ENCODE results near the gene NYNRIN. TPM values are rescaled to one million over a fixed set of nuclear protein-coding genes. Genes with fewer than 3 reads are reported as not detected.

NYNRIN gene
- total RNA-seq, 4 donors from 2014 or later, result 3.2 to 15.5 (median 10.3) TPM

- no peaks in the 10 kb centered on the region for H3K36me3 ChIP-seq
Measured at GRCh38 chr14:24378327-24378726, 20.5 kb upstream of the NYNRIN start.

DNA sequence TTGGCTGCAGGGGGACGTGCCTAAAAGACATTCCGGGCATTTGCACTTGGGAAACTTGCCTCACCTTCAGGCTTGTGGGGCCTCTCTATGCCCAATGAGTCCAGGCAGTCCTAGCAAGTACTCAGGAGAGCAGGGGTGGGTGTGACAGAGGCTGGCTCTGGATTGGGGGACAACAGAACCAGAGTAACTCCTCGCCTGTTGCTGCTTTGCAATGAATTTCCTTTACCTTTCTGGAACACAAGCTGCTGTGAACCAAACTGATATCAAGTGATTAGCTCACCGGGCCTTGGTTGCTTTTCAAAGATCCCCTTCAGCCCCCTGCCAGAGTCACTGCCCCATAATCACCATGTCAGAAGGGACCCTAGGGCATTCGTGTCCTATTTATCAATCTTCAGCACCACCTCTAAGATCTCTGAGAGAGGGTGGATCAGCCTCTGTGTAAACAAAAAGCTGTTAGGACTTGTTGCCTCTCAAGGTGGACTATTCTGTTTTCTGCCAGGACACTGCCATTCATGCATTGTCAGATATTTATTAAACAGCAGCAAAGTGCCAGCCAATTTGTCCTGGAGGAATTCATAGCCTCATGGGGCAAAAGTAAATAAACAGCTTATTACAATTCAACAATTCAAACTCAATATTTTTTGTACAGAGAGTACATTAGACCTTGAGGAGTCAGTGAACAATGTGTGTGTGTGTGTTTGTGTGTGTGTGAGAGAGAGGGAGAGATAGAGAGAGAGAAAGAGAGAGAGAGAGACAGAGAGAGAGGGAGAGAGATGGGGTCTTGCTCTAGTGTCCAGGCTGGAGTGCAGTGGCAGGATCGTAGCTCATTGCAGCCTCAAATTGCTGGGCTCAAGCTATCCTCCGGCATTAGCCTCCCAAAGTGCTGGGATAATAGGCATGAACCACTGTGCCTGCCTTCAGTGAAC, 19.6 kb upstream of the NYNRIN start:
- no peak for DNase-seq
- no peaks in the 10 kb centered on the region for H3K36me3 ChIP-seq
- no peak overlapping the region for H3K27ac ChIP-seq
- H3K9me3 ChIP-seq, result no peaks in the 10 kb centered on the region
- H3K27me3 ChIP-seq, result no peaks in the 10 kb centered on the region
- no peaks in the 10 kb centered on the region for H3K4me1 ChIP-seq
- H3K4me3 ChIP-seq, result no peak overlapping the region
- no peak for TF ChIP-seq POLR2A (IDR thresholded peaks at IDR 0.05)
- TF ChIP-seq, protein P1, sequence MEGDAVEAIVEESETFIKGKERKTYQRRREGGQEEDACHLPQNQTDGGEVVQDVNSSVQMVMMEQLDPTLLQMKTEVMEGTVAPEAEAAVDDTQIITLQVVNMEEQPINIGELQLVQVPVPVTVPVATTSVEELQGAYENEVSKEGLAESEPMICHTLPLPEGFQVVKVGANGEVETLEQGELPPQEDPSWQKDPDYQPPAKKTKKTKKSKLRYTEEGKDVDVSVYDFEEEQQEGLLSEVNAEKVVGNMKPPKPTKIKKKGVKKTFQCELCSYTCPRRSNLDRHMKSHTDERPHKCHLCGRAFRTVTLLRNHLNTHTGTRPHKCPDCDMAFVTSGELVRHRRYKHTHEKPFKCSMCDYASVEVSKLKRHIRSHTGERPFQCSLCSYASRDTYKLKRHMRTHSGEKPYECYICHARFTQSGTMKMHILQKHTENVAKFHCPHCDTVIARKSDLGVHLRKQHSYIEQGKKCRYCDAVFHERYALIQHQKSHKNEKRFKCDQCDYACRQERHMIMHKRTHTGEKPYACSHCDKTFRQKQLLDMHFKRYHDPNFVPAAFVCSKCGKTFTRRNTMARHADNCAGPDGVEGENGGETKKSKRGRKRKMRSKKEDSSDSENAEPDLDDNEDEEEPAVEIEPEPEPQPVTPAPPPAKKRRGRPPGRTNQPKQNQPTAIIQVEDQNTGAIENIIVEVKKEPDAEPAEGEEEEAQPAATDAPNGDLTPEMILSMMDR (IDR thresholded peaks at IDR 0.05), result no peak

More at GRCh38 chr14:24378327-24378726, 20.5 kb upstream of the NYNRIN start:
- DNase-seq, result no peak
- H3K27me3 ChIP-seq, result no peaks in the 10 kb centered on the region
- H3K4me1 ChIP-seq, result no peaks in the 10 kb centered on the region
- TF ChIP-seq, protein P1 (IDR thresholded peaks at IDR 0.05), result no peak
- TF ChIP-seq POLR2A (IDR thresholded peaks at IDR 0.05), result no peak
- no peaks in the 10 kb centered on the region for H3K9me3 ChIP-seq
- no peak overlapping the region for H3K4me3 ChIP-seq
- no peak overlapping the region for H3K27ac ChIP-seq

GRCh38 chr14:24379907-24380730, 18.7 kb upstream of the NYNRIN start:
- H3K27ac ChIP-seq, result no peak overlapping the region
- no peaks in the 10 kb centered on the region for H3K4me1 ChIP-seq
- DNase-seq, result no peak
- no peak overlapping the region for H3K4me3 ChIP-seq
- no peaks in the 10 kb centered on the region for H3K36me3 ChIP-seq
- TF ChIP-seq POLR2A (IDR thresholded peaks at IDR 0.05), result no peak
- TF ChIP-seq, protein P1 (IDR thresholded peaks at IDR 0.05), result no peak
- no peaks in the 10 kb centered on the region for H3K27me3 ChIP-seq
- no peaks in the 10 kb centered on the region for H3K9me3 ChIP-seq

- Histone ChIP-seq H3K27me3 (no peaks in the 10 kb centered on the region), H3K36me3 (no peaks in the 10 kb centered on the region), H3K4me3 (no peak overlapping the region), H3K4me1 (no peaks in the 10 kb centered on the region), H3K9me3 (no peaks in the 10 kb centered on the region), H3K27ac (no peak overlapping the region)
- no peak for DNase-seq
- TF ChIP-seq, protein P1 (IDR thresholded peaks at IDR 0.05), result no peak
- TF ChIP-seq POLR2A (IDR thresholded peaks at IDR 0.05), result no peak
Measured at GRCh38 chr14:24381363-24382063, 17.3 kb upstream of the NYNRIN start.

GRCh38 chr14:24382064-24382371, 16.8 kb upstream of the NYNRIN start:
- H3K4me1 ChIP-seq, result no peaks in the 10 kb centered on the region
- H3K9me3 ChIP-seq, result no peaks in the 10 kb centered on the region
- TF ChIP-seq, protein P1 (IDR thresholded peaks at IDR 0.05), result no peak
- TF ChIP-seq POLR2A (IDR thresholded peaks at IDR 0.05), result no peak
- H3K4me3 ChIP-seq, result no peak overlapping the region
- no peak overlapping the region for H3K27ac ChIP-seq
- no peaks in the 10 kb centered on the region for H3K27me3 ChIP-seq
- DNase-seq, result no peak
- H3K36me3 ChIP-seq, result no peaks in the 10 kb centered on the region

Measured in Peyer's patch (tissue), 4 donors.